Mammary epithelial cell (primary cell): ENCODE results near the gene NEK4.

Source experiments
- EZH2 ChIP-seq: IDR thresholded peaks from 2 replicates; pipeline ENCODE4 v1.6.1; 2012; ENCODE audit warnings: low read length, inconsistent platforms, borderline replicate concordance
- TF ChIP-seq, protein P1 (sequence below), 2 donors: IDR thresholded peaks in 1 of 2; conservative IDR thresholded peaks in 1 of 2; 2 replicates each; pipeline ENCODE4 v1.5.1; 2011 to 2012; ENCODE audit warnings: inconsistent platforms in 2 of 2, low read length in 2 of 2, mild to moderate bottlenecking in 2 of 2, control low read depth in 1 of 2, low read depth in 1 of 2; ENCODE audit not compliant: insufficient read depth in 1 of 2; ENCODE audit errors: extremely low read depth in 1 of 2

DNA sequence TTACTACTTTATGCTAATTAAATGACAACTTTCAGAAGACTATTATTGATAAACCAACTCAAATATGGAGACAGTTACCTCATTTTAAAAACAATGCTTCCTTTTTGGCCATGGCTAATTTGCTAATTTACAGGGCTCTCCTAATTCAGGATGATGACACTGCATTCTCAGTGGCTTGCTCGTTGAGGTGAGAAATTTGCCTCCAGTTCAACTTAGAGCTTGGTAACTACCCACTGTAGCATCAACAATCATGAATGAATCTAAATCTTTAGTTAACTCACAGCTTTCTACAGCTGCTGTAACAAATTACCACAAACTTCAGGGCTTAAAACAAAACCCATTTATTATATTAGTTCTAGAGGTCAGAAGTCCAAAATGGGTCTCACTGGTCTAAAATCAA is 99.1 kb downstream of the NEK4 start:
- TF ChIP-seq, protein P1, sequence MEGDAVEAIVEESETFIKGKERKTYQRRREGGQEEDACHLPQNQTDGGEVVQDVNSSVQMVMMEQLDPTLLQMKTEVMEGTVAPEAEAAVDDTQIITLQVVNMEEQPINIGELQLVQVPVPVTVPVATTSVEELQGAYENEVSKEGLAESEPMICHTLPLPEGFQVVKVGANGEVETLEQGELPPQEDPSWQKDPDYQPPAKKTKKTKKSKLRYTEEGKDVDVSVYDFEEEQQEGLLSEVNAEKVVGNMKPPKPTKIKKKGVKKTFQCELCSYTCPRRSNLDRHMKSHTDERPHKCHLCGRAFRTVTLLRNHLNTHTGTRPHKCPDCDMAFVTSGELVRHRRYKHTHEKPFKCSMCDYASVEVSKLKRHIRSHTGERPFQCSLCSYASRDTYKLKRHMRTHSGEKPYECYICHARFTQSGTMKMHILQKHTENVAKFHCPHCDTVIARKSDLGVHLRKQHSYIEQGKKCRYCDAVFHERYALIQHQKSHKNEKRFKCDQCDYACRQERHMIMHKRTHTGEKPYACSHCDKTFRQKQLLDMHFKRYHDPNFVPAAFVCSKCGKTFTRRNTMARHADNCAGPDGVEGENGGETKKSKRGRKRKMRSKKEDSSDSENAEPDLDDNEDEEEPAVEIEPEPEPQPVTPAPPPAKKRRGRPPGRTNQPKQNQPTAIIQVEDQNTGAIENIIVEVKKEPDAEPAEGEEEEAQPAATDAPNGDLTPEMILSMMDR (conservative IDR thresholded peaks at IDR 0.05 in 1 of 2, IDR thresholded peaks at IDR 0.05 in 1 of 2; ENCODE audit: extremely low read depth in 1 of 2, insufficient read depth in 1 of 2, low read depth in 1 of 2, low read length in 2 of 2), result no peak
- TF ChIP-seq EZH2, result no peak
